Measurements from ENCODE around the gene EIPR1. TPM values are rescaled to one million over a fixed set of nuclear protein-coding genes. Genes with fewer than 3 reads are reported as not detected.
A peak's percentile ranks its signal among the peaks of the same experiment; 100 is the strongest.

Gene EIPR1
- total and polyA plus RNA-seq, 2 experiments from 2014 or later: 17.4 to 46.3 TPM

GRCh38 chr2:3277050-3277747 lies 100.4 kb downstream of the EIPR1 start:
- no peaks in the 10 kb centered on the region for H3K4me1 ChIP-seq (ENCODE audit: insufficient read depth)
- H3K27me3 ChIP-seq (ENCODE audit: insufficient read depth): no peaks in the 10 kb centered on the region
- no peak overlapping the region for H3K4me2 ChIP-seq
- no peaks in the 10 kb centered on the region for H3K9me2 ChIP-seq (ENCODE audit: insufficient read depth)
- Mint-ChIP-seq H3K4me1 (peaks cover 10% of the 10 kb centered on the region), H3K27me3 (ENCODE audit: insufficient read depth, low read depth, poor library complexity) (peaks cover 3% of the 10 kb centered on the region), H3K9me3 (peaks cover 13% of the 10 kb centered on the region; the same call in 2 of the 3 replicates), H3K4me3 (no peak overlapping the region), H3K27ac (peak overlapping the region; percentile 31; the same call in 1 of the 2 replicates), H3K36me3 (ENCODE audit: low read depth) (peaks cover 27% of the 10 kb centered on the region; the same call in 2 of the 3 replicates)
- H2AFZ ChIP-seq: no peak overlapping the region
- no peak overlapping the region for H3K27ac ChIP-seq (ENCODE audit: low read depth)
- no peaks in the 10 kb centered on the region for H3K36me3 ChIP-seq (ENCODE audit: insufficient read depth)
- no peak for TF ChIP-seq STAT1 (IDR thresholded peaks at IDR 0.05; ENCODE audit: unreplicated experiment)
- TF ChIP-seq JUNB (IDR thresholded peaks at IDR 0.05; ENCODE audit: unreplicated experiment): no peak
- no peak for TF ChIP-seq EZH2phosphoT487 (IDR thresholded peaks at IDR 0.05; ENCODE audit: unreplicated experiment)
- no peak for TF ChIP-seq NANOG (IDR thresholded peaks at IDR 0.05; ENCODE audit: borderline replicate concordance)
- no peak for TF ChIP-seq ZNF114 (CRISPR knock-in tag; IDR thresholded peaks at IDR 0.05)
- TF ChIP-seq POLR2AphosphoS5 (IDR thresholded peaks at IDR 0.05; ENCODE audit: low read depth): no peak
- no peak for TF ChIP-seq CREB1 (CRISPR knock-in tag; IDR thresholded peaks at IDR 0.05; ENCODE audit: low read depth)
- no peak for TF ChIP-seq ZNF331 (CRISPR knock-in tag; IDR thresholded peaks at IDR 0.05; ENCODE audit: low read depth)
- H3K79me2 ChIP-seq (replicated peaks; ENCODE audit: insufficient read depth): peaks cover 25% of the 10 kb centered on the region
- no peak overlapping the region for H3K4me3 ChIP-seq
- H3F3A ChIP-seq (replicated peaks; ENCODE audit: low read depth): no peaks in the 10 kb centered on the region
- no peak for DNase-seq (ENCODE audit: low spot score)
- H4K20me1 ChIP-seq (replicated peaks; ENCODE audit: insufficient read depth): peaks cover 3% of the 10 kb centered on the region; the same call in 1 of the 2 replicates
- ATAC-seq: peak; percentile 42

- Histone ChIP-seq H3K4me2 (no peak overlapping the region), H3K36me3 (ENCODE audit: insufficient read depth) (no peaks in the 10 kb centered on the region), H2AFZ (no peak overlapping the region), H3K27ac (ENCODE audit: low read depth) (no peak overlapping the region), H3K79me2 (replicated peaks; ENCODE audit: insufficient read depth) (peaks cover 22% of the 10 kb centered on the region), H3K4me1 (ENCODE audit: insufficient read depth) (no peaks in the 10 kb centered on the region), H3K4me3 (no peak overlapping the region), H3K9me2 (ENCODE audit: insufficient read depth) (no peaks in the 10 kb centered on the region), H4K20me1 (replicated peaks; ENCODE audit: insufficient read depth) (0 out of 2 replicates have a peak, but pooled peaks cover under 1% of the 10 kb centered on the region), H3K27me3 (ENCODE audit: insufficient read depth) (no peaks in the 10 kb centered on the region), H3F3A (replicated peaks; ENCODE audit: low read depth) (no peaks in the 10 kb centered on the region)
- Mint-ChIP-seq H3K27me3 (ENCODE audit: insufficient read depth, low read depth, poor library complexity) (peaks cover 3% of the 10 kb centered on the region), H3K27ac (no peak overlapping the region), H3K9me3 (peaks cover 13% of the 10 kb centered on the region; the same call in 2 of the 3 replicates), H3K4me3 (no peak overlapping the region), H3K4me1 (peaks cover 10% of the 10 kb centered on the region; the same call in 2 of the 3 replicates), H3K36me3 (ENCODE audit: low read depth) (peaks cover 29% of the 10 kb centered on the region; the same call in 2 of the 3 replicates)
- no peak for DNase-seq (ENCODE audit: low spot score)
- ATAC-seq: no peak
- TF ChIP-seq CREB1 (CRISPR knock-in tag; IDR thresholded peaks at IDR 0.05; ENCODE audit: low read depth) (no peak), EZH2 (IDR thresholded peaks at IDR 0.05; ENCODE audit: low read depth, unreplicated experiment) (no peak), ZNF331 (CRISPR knock-in tag; IDR thresholded peaks at IDR 0.05; ENCODE audit: low read depth) (no peak), REST (IDR thresholded peaks at IDR 0.05; ENCODE audit: unreplicated experiment) (no peak), EZH2phosphoT487 (IDR thresholded peaks at IDR 0.05; ENCODE audit: unreplicated experiment) (no peak), STAT1 (IDR thresholded peaks at IDR 0.05; ENCODE audit: unreplicated experiment) (no peak), JUNB (IDR thresholded peaks at IDR 0.05; ENCODE audit: unreplicated experiment) (no peak), ZNF462 (CRISPR knock-in tag; IDR thresholded peaks at IDR 0.05) (no peak), ZNF114 (CRISPR knock-in tag; IDR thresholded peaks at IDR 0.05) (no peak)
Observed at GRCh38 chr2:3272761-3273160, 104.9 kb downstream of the EIPR1 start.
